ENCODE results near the gene GRIA4. TPM values are rescaled to one million over a fixed set of nuclear protein-coding genes. Genes with fewer than 3 reads are reported as not detected.

GRIA4 gene
- total RNA-seq, 1 donor from 2014 or later: 0.27 TPM

DNA sequence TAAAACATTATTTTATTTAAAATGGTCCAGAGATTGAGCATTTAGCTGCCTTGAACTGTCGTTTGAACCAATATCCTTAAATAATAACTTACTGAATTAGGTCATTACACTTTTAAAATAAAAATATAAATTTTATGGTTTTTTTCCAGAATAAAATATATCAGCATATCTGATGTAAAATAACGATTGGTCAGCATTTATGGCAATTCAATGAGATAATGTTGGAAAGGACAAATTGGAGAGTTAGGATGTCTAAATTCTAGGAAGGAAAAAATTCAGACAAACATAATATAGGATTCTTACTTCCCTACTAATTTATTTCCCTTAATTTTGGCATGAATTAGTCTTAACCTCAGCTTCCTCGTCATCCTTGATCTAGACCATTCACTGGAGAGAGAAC, 113.4 kb downstream of the GRIA4 start:
- Histone ChIP-seq H3K27me3 (ENCODE audit: insufficient read depth, low read length) (no peaks in the 10 kb centered on the region), H3K9ac (ENCODE audit: low read length) (no peak overlapping the region), H3K4me2 (ENCODE audit: low read length) (no peak overlapping the region), H4K20me1 (ENCODE audit: insufficient read depth, low read length) (no peaks in the 10 kb centered on the region), H3K36me3 (ENCODE audit: insufficient read depth, low read length) (no peaks in the 10 kb centered on the region), H2AFZ (ENCODE audit: low read depth, low read length) (no peak overlapping the region), H3K79me2 (ENCODE audit: insufficient read depth, low read length) (no peaks in the 10 kb centered on the region), H3K9me3 (ENCODE audit: insufficient read depth, low read depth, low read length) (no peaks in the 10 kb centered on the region), H3K4me1 (ENCODE audit: insufficient read depth, low read length) (peaks cover 8% of the 10 kb centered on the region), H3K4me3 (ENCODE audit: insufficient read depth, low read depth, low read length) (no peak overlapping the region), H3K27ac (ENCODE audit: low read depth, low read length) (no peak overlapping the region)
- no peak overlapping the region for H3K4me3 Mint-ChIP-seq (ENCODE audit: unreplicated experiment)
- no peaks in the 10 kb centered on the region for H3K36me3 Mint-ChIP-seq (ENCODE audit: low read depth, unreplicated experiment)
- H3K27ac Mint-ChIP-seq (ENCODE audit: unreplicated experiment): no peak overlapping the region
- H3K4me1 Mint-ChIP-seq (ENCODE audit: low read depth, unreplicated experiment): peaks cover 6% of the 10 kb centered on the region
- FAIRE-seq (no peak), DNase-seq (ENCODE audit: low read depth) (no peak)
- TF ChIP-seq EZH2 (IDR thresholded peaks at IDR 0.05; ENCODE audit: insufficient read depth, low read length): no peak
- TF ChIP-seq, protein P1, sequence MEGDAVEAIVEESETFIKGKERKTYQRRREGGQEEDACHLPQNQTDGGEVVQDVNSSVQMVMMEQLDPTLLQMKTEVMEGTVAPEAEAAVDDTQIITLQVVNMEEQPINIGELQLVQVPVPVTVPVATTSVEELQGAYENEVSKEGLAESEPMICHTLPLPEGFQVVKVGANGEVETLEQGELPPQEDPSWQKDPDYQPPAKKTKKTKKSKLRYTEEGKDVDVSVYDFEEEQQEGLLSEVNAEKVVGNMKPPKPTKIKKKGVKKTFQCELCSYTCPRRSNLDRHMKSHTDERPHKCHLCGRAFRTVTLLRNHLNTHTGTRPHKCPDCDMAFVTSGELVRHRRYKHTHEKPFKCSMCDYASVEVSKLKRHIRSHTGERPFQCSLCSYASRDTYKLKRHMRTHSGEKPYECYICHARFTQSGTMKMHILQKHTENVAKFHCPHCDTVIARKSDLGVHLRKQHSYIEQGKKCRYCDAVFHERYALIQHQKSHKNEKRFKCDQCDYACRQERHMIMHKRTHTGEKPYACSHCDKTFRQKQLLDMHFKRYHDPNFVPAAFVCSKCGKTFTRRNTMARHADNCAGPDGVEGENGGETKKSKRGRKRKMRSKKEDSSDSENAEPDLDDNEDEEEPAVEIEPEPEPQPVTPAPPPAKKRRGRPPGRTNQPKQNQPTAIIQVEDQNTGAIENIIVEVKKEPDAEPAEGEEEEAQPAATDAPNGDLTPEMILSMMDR (IDR thresholded peaks at IDR 0.05; ENCODE audit: insufficient read depth, low read depth, low read length): no peak
- no peaks in the 10 kb centered on the region for H3K27me3 Mint-ChIP-seq (ENCODE audit: low read depth, unreplicated experiment)
- peaks cover 3% of the 10 kb centered on the region for H3K9me3 Mint-ChIP-seq (ENCODE audit: unreplicated experiment)

DNA sequence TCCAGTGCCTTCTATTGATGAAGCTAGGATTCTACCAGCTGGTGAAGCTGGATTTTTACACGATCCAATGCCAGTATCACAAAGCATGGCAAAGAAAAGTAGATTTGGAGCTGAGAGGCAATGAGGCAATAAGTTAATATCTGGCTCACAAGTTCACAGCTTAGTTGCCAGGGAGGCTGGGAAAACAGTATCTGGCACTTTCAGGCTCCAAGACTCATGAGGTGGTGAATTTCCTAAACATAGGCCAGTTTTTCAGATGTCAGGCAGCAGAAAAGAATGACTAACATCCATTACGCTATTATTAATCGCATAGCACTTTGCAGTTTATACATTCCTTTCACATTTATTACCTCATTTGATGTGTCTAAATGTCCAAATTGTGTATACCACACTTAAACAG, 122.7 kb downstream of the GRIA4 start:
- no peak overlapping the region for H3K27ac ChIP-seq (ENCODE audit: low read depth, low read length)
- TF ChIP-seq EZH2 (IDR thresholded peaks at IDR 0.05; ENCODE audit: insufficient read depth, low read length): no peak
- TF ChIP-seq, protein P1 (IDR thresholded peaks at IDR 0.05; ENCODE audit: insufficient read depth, low read depth, low read length): no peak
- H3K27me3 Mint-ChIP-seq (ENCODE audit: low read depth, unreplicated experiment): no peaks in the 10 kb centered on the region
- no peaks in the 10 kb centered on the region for H3K36me3 Mint-ChIP-seq (ENCODE audit: low read depth, unreplicated experiment)
- H4K20me1 ChIP-seq (ENCODE audit: insufficient read depth, low read length): no peaks in the 10 kb centered on the region
- no peak for FAIRE-seq
- no peaks in the 10 kb centered on the region for H3K4me1 ChIP-seq (ENCODE audit: insufficient read depth, low read length)
- no peak overlapping the region for H3K27ac Mint-ChIP-seq (ENCODE audit: unreplicated experiment)
- H2AFZ ChIP-seq (ENCODE audit: low read depth, low read length): no peak overlapping the region
- no peaks in the 10 kb centered on the region for H3K27me3 ChIP-seq (ENCODE audit: insufficient read depth, low read length)
- H3K4me3 ChIP-seq (ENCODE audit: insufficient read depth, low read depth, low read length): no peak overlapping the region
- no peak for DNase-seq (ENCODE audit: low read depth)
- no peaks in the 10 kb centered on the region for H3K36me3 ChIP-seq (ENCODE audit: insufficient read depth, low read length)
- H3K4me2 ChIP-seq (ENCODE audit: low read length): no peak overlapping the region
- no peaks in the 10 kb centered on the region for H3K79me2 ChIP-seq (ENCODE audit: insufficient read depth, low read length)
- H3K9me3 Mint-ChIP-seq (ENCODE audit: unreplicated experiment): peaks cover 5% of the 10 kb centered on the region
- no peaks in the 10 kb centered on the region for H3K4me1 Mint-ChIP-seq (ENCODE audit: low read depth, unreplicated experiment)
- H3K4me3 Mint-ChIP-seq (ENCODE audit: unreplicated experiment): no peak overlapping the region
- H3K9ac ChIP-seq (ENCODE audit: low read length): no peak overlapping the region
- no peaks in the 10 kb centered on the region for H3K9me3 ChIP-seq (ENCODE audit: insufficient read depth, low read depth, low read length)

DNA sequence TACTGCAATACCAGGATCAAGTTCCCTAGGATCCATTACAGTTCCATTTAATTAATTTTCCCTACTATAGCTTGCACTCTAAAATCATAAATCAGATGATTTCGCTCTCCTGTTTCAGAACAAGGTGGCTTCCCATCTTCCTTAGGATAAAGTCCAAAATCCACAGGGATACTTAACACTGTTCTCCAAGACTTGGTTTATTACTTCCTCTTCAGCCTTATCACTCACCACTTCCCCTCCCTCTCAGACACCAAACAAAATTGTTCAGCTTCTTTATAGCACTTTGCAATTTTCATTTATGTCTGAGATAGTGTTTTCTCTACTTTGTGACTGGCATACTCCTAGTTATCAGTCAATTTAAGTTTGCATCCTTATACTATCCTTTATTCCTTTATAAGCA, 124.6 kb downstream of the GRIA4 start:
- Histone ChIP-seq H2AFZ (ENCODE audit: low read depth, low read length) (no peak overlapping the region), H3K36me3 (ENCODE audit: insufficient read depth, low read length) (no peaks in the 10 kb centered on the region), H3K27me3 (ENCODE audit: insufficient read depth, low read length) (no peaks in the 10 kb centered on the region), H3K4me1 (ENCODE audit: insufficient read depth, low read length) (no peaks in the 10 kb centered on the region), H3K9me3 (ENCODE audit: insufficient read depth, low read depth, low read length) (no peaks in the 10 kb centered on the region), H3K4me2 (ENCODE audit: low read length) (no peak overlapping the region), H3K79me2 (ENCODE audit: insufficient read depth, low read length) (no peaks in the 10 kb centered on the region), H3K9ac (ENCODE audit: low read length) (no peak overlapping the region), H3K27ac (ENCODE audit: low read depth, low read length) (no peak overlapping the region), H4K20me1 (ENCODE audit: insufficient read depth, low read length) (no peaks in the 10 kb centered on the region), H3K4me3 (ENCODE audit: insufficient read depth, low read depth, low read length) (no peak overlapping the region)
- no peak overlapping the region for H3K27ac Mint-ChIP-seq (ENCODE audit: unreplicated experiment)
- no peaks in the 10 kb centered on the region for H3K27me3 Mint-ChIP-seq (ENCODE audit: low read depth, unreplicated experiment)
- DNase-seq (ENCODE audit: low read depth) (no peak), FAIRE-seq (no peak)
- H3K4me3 Mint-ChIP-seq (ENCODE audit: unreplicated experiment): no peak overlapping the region
- H3K36me3 Mint-ChIP-seq (ENCODE audit: low read depth, unreplicated experiment): no peaks in the 10 kb centered on the region
- H3K4me1 Mint-ChIP-seq (ENCODE audit: low read depth, unreplicated experiment): no peaks in the 10 kb centered on the region
- H3K9me3 Mint-ChIP-seq (ENCODE audit: unreplicated experiment): no peaks in the 10 kb centered on the region
- no peak for TF ChIP-seq EZH2 (IDR thresholded peaks at IDR 0.05; ENCODE audit: insufficient read depth, low read length)
- TF ChIP-seq, protein P1 (IDR thresholded peaks at IDR 0.05; ENCODE audit: insufficient read depth, low read depth, low read length): no peak
